HL-60/S4 (cell line): ENCODE data around the gene CDCP2.

Source experiments
- in situ Hi-C: fragments of 300-500 bp; cut with MboI; formaldehyde crosslinking; loops from 2 replicates; pipeline ENCODE4 v1.14.3; 2022; ENCODE audit warnings: low sequenced_read_pairs

CDCP2 gene

DNA sequence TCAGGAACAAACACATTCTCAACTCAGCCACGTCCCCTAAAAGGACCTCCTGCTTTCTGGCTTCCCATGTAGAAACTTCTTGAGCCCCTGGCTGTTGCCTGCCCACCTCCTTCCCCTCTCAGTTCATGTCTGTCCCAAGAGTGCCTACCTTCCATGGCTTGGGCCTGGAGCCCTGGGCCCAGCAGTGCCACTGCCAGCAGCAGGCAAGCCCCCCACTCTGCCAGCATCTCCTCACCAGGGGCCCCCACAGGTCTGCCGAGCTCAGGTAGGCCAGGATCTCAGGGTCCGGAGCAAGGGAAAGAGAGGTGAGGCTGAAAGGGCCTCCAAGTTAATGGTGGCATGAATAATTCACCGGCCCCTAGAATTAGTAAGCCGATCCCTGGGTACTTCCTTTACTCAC lies at the start of gene CDCP2:
CDCP2 (minus strand) TSS at position 305 of the 400 bp plus-strand sequence; CDS start at position 227, 78 bp downstream.
- in situ Hi-C loops = no loop called here

DNA sequence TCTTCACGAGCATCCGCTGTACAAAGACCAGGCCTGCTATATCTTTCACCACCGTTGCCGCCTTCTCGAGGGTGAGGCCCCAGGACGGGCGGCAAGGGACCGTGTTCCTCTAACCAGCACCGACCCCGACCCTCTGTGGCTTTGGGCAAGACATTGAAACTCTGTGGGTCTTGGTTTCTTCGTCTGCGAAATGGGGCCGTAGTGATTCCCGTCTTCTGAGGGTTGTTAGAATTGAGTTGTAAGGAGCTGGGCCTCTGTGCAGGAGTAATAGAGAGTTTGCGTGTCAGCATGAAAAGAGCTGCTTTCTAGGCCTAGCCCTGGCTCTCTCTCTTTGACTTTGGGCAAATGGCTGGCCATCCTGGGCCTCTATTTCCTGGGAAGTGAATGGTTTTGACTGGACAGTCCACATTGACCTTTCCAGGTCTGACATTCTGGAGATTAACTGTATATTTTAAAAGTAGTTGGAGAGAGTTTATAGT lies 47.8 kb upstream of the CDCP2 start:
- in situ Hi-C loops = no loop called here

DNA sequence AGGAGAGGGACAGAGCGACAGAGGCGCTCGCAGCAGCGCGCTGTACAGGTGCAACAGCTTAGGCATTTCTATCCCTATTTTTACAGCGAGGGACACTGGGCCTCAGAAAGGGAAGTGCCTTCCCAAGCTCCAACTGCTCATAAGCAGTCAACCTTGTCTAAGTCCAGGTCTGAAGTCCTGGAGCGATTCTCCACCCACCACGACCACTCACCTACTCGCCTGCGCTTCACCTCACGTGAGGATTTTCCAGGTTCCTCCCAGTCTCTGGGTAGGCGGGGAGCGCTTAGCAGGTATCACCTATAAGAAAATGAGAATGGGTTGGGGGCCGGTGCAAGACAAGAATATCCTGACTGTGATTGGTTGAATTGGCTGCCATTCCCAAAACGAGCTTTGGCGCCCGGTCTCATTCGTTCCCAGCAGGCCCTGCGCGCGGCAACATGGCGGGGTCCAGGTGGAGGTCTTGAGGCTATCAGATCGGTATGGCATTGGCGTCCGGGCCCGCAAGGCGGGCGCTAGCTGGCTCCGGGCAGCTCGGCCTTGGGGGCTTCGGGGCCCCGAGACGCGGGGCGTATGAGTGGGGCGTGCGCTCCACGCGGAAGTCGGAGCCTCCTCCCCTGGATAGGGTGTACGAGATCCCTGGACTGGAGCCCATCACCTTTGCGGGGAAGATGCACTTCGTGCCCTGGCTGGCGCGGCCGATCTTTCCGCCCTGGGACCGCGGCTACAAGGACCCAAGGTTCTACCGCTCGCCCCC lies 47.1 kb upstream of the CDCP2 start, which contains the start of the genes CYB5RL and MRPL37:
CYB5RL (minus strand) TSS at position 266 of the 754 bp plus-strand sequence. CDS start 4,414 bp downstream, outside the sequence.
MRPL37 (plus strand) TSS at position 403 of the 754 bp plus-strand sequence; CDS start at position 480, 77 bp downstream.
- in situ Hi-C loops = no loop called here

DNA sequence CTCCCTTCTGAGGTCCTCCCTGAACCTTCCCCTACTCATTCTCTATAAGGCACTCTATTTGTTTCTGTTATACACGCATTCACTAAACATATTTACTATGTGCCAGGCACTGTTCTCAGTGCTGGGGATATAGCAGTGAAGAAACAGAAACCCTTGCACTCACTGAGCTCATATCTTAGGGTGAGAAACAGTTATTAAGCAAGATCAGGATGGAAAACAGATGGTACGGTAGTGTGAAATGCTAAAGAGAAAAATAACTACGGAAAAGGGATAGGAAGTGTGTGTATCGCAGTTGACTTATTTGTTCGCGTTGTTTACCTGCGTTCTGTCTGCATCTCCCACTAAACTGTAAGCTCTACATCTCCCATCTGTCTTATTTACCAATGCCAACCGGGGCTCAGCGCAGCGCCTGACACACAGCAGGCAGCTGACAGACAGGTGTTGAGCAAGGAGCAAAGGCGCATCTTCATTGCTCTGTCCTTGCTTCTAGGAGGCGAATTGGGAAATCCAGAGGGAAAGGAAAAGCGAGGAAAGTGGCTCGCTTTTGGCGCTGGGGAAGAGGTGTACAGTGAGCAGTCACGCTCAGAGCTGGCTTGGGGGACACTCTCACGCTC lies 46.5 kb upstream of the CDCP2 start:
- in situ Hi-C loops = no loop called here

DNA sequence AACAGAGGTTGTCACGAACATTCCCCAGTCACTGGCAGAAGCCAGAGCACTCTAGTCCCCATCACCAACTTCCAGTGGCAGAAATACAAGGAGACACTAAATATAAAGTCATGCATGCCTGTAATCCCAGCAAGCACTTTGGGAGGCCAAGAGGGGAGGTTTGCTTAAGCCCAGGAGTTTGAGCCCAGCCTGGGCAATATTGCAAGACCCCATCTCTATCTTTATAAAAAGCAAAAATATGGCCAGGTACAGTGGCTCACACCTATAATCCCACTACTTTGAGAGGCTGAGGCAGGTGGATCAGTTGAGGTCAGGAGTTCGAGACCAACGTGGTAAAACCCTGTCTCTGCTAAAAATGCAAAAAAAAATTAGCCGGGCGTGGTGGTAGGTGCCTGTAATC lies 40.7 kb upstream of the CDCP2 start:
- in situ Hi-C loops = no loop called here

DNA sequence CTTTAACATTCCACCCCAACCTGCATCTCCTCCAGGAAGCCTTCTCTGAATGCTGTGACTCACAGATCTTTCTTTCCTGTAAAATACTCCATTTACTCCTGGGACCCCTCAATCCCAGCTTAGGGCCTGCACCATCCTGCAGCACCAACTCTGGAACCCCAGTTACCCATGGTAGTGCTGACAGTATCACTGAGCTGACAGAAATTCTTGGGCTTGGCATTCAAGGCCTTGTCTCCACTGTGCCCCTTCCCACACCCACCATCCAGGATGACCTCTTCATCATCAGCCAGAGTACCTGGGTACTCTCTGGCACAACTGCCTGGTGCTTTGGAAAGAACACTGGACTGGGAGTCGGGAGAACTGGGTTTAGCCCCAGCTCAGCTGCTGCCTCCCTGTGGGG lies 38.7 kb upstream of the CDCP2 start:
- in situ Hi-C loops = no loop called here

DNA sequence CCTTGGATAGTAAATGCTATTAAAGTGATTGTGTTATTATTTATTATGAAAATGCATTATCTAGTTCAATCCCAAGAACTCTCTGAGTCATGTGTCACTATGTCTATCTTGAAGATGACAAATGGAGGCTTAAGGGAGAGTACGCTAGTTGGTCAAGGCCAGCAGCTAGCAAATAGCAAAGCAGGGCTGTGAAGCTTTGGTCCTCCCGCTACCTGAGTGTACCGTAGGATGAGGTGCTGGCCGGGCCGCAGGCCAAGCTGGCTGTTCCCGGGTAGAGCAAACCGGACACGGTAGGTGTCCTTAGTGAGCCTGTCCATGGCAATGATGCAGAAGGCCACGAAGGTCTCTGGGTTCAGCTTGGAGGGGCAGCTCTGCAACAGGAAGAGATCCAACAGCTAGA lies 37.7 kb upstream of the CDCP2 start:
- in situ Hi-C loops = no loop called here

DNA sequence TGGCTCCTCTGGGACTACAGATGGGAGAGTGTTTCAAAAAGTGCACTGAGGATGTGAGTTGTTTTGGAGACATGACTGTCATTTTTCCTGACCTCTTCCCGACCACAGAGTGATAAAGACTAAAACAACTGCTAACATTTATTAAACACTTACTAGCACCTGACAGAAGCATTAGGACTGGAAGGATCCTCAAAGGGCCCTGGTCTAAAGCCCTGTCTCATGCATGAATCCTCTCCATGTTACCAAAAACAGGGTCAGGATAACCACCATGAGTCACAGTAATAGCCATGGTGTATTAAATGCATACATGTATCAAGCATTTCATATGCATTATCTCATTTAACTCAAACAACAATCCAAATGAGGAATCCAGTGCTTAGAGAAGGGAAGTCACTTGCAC lies 35.5 kb upstream of the CDCP2 start:
- in situ Hi-C loops = no loop called here

DNA sequence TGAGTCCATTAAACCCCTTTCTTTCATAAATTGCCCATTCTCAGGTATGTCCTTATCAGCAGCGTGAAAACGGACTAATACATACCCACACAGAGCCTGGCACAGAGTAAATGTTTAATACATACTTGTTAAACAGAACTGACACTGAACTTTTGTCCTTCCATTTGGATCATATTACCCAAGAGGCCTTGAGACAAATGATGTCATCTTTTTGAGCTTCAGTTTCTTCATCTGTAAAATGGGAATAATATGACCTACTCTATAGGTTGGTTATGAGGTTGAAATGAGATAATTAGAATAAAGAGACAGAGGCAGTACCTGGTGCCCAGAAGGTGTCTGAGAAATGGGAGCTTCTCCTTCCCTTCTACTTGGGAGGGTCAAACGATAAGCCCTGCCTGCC lies 33.3 kb upstream of the CDCP2 start:
- in situ Hi-C loops = no loop called here

DNA sequence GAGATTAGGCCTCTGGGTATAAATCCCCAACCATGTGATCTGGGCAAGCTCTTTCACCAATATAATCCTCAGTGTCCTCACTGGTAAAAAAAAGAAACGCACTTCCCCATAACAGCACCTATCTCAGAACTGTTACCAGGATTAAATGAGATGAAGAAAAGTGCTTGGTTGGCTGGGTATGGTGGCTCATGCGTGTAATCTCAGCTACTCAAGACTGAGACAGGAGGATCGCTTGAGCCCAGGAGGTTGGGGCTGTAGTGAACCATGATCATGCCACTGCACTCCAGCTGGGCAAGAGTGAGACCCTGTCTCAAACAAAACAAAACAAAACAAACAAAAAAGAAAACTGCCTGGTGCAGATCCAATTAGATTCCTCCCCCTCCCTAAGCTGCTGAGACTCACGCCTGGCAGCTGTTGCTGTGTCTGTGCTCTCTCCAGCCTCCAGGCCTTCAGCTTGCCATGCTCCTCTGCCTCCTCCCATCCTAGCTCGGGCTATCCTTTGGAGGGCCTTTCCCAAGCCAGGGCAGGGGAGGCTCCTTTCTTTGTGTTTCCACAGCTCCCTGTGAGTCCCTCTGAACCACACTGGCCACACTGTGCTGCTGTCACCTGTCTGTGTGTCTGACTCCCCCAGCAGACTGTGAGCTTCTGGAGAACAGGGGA lies 28.0 kb upstream of the CDCP2 start:
- in situ Hi-C loops = no loop called here

DNA sequence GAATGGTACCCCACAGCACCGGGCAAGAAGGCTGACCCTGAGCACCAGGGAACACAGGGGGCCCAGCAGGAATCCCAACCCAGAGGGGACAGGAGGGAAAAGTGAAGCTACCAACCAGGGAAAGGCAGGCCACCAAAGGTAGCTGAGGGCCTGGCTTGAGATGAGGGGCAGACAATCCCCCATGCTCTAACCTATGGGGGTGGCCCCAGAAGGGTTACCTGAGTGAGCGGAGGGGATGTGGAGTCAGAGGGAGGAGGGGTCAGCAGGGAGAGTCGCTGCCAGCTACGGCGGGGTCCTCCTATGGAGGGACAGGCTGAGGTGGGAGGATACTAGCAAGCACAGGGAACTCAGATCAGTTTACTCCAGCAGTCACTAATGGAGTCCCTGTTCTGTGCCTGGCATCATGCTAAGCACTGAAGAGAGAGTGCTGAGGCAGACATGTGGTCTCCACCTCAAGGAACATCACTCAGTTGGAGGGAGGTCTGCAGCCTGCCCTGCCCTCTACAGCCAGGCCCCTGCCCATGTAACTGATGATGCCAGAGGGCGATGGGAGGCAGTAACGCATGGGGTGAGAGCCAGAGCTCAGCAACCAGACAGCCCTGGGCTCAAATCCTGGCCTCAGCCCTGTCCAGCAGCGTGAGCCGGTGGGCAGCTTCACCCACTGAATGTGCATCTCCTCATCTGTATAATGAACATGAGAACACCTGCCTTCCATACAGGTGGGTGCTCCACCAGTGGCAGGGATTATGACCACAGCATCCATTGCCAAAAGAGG lies 25.7 kb upstream of the CDCP2 start:
- in situ Hi-C loops = no loop called here

DNA sequence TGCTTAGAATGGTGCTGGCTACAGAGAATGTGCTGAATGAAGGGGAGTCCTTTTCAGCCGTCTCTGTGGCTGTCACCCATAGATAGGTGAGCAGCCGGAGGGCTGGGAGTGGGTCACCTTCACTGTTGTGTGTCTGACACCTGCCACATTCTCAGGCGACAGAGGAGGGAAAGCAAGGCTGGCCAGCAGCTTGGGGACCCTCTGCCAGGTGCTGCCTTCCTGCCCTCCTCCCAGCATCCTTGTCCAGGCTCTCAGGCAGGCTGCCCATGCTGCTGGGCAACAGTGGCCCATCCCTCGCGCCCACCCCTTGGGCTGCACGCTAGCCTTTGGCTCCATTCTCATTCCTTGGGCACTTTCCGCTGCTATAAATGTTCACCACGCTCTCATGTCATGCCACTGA lies 24.9 kb upstream of the CDCP2 start:
- in situ Hi-C loops = no loop called here

DNA sequence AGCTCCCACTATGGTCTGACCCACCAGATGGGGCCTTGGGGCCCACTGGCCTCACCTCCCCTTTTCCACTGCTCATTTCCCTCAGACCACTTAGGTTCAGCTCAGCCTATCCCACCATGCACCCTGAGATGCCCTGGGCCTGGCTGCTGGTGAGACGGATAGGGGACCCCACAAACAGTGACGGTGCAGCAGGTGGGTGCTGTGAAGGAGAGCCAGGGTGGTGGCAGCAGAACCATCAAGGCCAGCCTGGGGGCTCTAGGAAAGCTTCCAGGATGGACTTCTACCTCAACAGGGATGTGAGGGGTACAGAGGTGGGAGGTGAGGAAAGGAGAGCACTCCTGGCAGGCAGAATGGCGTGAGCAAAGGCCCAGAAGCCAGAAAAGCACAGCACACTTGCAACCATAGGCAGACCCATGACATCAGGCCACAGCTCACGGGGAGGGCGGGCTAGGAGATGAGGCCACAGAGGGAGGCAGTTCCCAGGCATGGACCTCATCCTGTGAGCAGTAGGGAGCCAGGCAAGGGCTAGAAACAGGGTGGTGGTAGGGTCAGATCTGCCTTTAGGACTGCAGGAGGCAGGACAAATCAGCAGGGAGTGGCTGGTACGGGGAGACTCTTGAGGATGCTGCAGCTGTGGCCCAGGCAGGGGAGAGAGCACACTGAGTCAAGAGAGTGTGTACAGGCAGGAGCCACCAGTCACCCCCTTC lies 24.0 kb upstream of the CDCP2 start:
- in situ Hi-C loops = no loop called here

DNA sequence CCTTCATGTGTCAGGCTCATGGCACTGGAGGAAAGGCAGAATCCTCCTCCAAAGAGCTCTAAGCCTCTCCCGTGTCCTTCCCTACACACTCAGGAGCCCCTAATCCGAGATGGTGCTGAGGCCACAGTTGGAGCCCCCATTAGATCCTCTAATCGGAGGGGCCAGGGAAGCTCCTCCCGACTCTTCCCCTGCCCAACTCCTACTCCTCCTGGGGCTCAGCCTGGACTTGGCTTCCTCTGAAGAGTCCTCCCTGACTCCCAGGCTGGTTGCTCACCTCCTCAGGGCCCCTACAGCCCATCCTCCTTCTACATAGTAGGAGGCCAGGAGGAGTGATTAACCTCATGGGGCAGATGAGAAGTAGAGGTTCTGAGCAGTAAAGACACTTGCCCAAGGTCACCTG lies 21.3 kb upstream of the CDCP2 start:
- in situ Hi-C loops = no loop called here

DNA sequence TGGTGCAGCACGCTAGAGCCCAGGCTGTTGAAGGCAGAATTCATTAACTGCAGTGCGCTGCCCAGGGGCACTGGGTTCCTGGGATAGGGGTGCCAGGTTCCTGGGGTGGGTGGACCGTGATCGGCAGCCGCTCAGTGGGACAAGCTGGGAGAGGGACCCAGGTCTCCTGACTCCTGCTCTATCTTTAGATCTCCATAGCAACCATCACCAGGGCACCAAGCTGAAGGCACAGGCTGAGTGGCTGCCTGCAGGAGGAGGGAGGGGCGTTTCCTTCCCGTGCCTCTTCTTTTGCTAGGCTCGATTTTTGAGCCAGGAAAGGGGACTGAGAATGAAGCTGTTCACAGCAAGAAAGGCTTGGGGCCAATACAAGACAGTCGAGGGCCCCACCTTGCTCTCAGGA lies 20.9 kb upstream of the CDCP2 start:
- in situ Hi-C loops = no loop called here

DNA sequence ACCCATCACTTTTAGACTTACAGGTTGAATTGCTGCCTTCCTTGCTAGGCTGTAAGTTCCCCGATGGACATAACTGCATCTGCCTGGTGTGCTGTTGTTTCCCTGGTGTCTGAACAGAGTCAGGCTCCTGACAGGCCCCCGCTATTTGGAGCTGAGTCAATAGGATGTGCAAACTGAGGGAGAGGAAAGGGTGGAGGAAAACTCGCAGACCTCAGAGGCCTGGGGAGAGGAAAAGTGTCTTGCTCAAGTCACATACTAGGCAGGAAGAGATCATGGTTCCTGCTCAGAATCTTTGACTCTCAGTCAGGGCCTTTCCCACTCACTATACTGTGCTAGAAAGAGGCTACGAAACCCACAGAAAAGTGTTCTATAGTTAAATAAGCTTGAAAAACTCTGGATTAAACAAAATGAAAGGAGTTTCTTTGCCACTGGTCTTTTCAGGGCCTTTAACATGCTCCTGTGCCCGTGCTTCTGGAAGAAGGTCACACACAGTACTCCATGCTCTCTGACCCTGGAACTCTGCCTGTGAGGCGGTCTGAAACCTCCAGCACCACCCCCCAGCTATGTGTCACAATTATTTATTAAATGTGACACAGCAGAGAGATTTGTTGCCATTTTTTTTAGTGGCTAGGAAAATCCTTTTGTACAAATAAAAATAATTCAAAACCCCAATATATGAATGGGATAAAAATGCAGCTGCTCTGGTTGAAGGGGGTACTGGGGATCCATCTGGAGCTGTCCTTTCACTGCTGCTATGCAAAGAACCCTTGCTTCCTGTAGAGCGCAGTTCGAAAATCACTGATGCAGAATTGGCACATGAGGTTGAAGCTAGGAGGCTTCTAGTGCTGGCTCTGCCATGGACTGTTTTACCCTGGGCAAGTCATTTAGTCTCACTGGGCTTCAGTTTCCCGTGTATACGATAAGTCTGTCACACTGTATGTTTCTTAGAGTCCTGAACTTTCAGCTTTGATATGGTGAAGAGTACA lies 20.1 kb upstream of the CDCP2 start:
- in situ Hi-C loops = no loop called here

DNA sequence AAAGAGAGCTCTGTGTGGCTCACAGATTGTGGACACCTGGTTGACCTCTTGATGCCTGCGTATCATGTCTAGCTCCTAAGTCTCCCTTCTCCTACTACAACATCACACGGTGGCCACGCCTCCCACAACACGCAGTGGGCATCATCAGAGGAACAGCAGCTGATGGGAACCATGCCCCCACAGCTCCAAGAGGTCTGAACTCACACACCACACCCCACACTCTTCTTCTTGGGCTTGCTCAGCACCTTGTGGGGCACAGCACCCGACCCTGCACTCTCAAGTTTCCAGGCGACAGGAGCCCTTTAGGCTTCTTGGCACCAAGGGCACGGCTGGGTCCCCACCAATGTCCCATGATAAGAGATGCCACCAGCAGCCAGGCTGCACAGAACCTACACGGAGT lies 18.8 kb upstream of the CDCP2 start:
- in situ Hi-C loops = no loop called here

DNA sequence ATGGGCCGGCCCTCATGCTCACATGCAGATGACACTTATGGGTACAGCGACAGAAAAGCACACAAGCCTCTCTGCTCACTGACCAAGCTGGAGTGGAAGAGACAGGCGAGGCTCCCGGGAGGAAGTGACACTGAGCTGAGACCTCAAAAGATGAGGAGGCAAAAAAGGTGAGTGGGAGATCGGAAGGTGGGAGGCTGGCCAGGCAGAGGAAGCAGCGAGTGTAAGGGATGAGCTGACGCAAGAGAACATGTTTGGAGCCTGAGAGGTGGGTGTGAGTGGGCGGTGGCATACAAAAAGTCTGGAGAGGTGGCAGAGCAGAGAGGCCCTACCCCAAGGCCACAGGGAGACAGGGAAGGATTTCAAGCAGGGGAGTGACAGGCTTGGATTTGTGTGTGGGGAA lies 18.2 kb upstream of the CDCP2 start:
- in situ Hi-C loops = no loop called here

DNA sequence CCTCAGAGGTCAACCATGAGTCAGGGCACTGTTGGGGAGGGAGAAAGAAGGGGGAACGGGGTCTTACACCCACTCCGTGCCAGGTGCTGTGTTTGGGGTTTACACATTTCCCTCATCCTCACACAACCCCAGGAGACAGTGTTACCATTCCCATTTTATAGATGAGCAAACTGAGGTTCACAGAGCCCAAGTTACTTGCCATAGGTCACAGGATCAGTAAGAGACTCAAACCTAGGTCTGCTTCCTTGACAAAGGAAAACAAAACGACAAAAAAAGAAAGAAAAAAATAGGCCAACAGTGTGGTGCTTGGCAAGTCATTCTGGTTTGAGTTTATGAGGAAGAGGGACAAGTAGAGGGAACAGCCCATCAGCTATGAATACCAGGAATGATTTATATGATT lies 16.3 kb upstream of the CDCP2 start:
- in situ Hi-C loops = no loop called here
